Thyroid gland (tissue), 4 donors: ENCODE measurements around the gene OTOG.

Experiments used
- POLR2A ChIP-seq, 2 donors: fragments of 450-650 bp; IDR thresholded peaks; one replicate each; pipeline ENCODE4 v1.6.1; 2017; ENCODE audit warnings: antibody characterized with exemption in 2 of 2, mild to moderate bottlenecking in 2 of 2, moderate library complexity in 1 of 2
- TF ChIP-seq, protein P1 (sequence below), 6 experiments: fragments of 200-600 bp in 3 of 6; fragments of 450-650 bp in 3 of 6; sonication (generic) in 3 of 6; IDR thresholded peaks; one replicate each; pipeline ENCODE4 v1.5.1; 2016 to 2019; ENCODE audit warnings: antibody characterized with exemption in 6 of 6, mild to moderate bottlenecking in 2 of 6, inconsistent platforms in 1 of 6, moderate library complexity in 1 of 6

DNA sequence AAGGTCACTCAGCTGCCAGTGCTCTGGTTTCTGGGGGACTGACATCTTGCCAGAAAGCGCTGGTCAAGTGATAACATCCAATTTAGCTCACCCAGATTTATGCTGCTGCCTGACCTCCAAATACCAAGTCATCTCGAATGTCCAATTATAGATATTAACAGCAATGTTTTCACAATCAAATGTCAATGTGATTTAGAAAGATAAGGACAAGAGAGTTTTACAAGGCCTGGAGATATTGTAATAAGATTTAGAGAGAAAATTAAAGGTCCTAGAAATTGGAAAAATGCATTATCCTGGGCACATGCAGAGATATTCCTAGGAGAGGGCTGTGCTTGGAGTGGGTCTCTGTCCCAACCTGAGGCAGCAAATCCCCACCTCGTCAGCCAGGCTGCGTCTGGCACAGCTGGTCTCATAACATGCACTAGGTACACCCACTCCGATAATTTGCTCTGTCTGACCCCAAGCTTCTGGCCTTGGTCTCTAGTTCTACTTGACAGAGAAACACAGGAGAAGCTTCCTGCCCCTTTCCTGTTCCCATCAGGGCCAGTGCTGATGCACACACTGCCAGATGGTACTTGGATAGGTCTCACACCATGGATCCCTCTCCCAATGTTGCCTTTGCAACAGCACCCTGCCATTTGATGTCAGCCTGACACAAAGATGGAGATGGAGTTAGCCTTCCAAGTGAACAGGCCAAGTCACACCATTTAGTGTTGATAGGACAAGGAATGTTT, 31.4 kb upstream of the OTOG start:
- TF ChIP-seq, protein P1, sequence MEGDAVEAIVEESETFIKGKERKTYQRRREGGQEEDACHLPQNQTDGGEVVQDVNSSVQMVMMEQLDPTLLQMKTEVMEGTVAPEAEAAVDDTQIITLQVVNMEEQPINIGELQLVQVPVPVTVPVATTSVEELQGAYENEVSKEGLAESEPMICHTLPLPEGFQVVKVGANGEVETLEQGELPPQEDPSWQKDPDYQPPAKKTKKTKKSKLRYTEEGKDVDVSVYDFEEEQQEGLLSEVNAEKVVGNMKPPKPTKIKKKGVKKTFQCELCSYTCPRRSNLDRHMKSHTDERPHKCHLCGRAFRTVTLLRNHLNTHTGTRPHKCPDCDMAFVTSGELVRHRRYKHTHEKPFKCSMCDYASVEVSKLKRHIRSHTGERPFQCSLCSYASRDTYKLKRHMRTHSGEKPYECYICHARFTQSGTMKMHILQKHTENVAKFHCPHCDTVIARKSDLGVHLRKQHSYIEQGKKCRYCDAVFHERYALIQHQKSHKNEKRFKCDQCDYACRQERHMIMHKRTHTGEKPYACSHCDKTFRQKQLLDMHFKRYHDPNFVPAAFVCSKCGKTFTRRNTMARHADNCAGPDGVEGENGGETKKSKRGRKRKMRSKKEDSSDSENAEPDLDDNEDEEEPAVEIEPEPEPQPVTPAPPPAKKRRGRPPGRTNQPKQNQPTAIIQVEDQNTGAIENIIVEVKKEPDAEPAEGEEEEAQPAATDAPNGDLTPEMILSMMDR (IDR thresholded peaks at IDR 0.05): no peak
- TF ChIP-seq POLR2A (IDR thresholded peaks at IDR 0.05): no peak
